Measurements from ENCODE around the gene KATNAL2.

- TF ChIP-seq CTCF (conservative IDR thresholded peaks at IDR 0.05) = no peak
- TF ChIP-seq EZH2 (IDR thresholded peaks at IDR 0.05; ENCODE audit: low read depth) = no peak
Observed at GRCh38 chr18:46946656-46947282, 29.4 kb downstream of the KATNAL2 start.

All from PC-9 (cell line).